Measurements from ENCODE around the gene ZNF837.
"Not testable (repeated sequence)": the region's sequence is repeated elsewhere in the genome, so short reads cannot be mapped to it uniquely, and the experiment has no call there.

The ZNF837 gene

GRCh38 chr19:58380662-58381459 lies at the start of gene ZNF837:
TSS of gene ZNF837 (minus strand) at chr19:58381030. CDS start at chr19:58369332, 11,698 bp downstream.
- H3K4me1 ChIP-seq (ENCODE audit: insufficient read depth, low read length), result peaks cover 4% of the 10 kb centered on the region; the same call in 1 of the 2 replicates
- no peaks in the 10 kb centered on the region for H3K36me3 ChIP-seq (ENCODE audit: insufficient read depth, low read depth, low read length)

GRCh38 chr19:58429745-58430144 lies 48.9 kb upstream of the ZNF837 start:
- Histone ChIP-seq H3K4me3 (ENCODE audit: low read length) (no peak overlapping the region; the same call in 1 of the 2 replicates), H3K9ac (ENCODE audit: low read depth, low read length) (no peak overlapping the region), H3K36me3 (ENCODE audit: insufficient read depth, low read depth, low read length) (peaks cover 22% of the 10 kb centered on the region), H3K9me3 (ENCODE audit: insufficient read depth, low read depth, low read length) (peaks cover 68% of the 10 kb centered on the region), H3K4me1 (ENCODE audit: insufficient read depth, low read length) (no peaks in the 10 kb centered on the region), H3K27ac (ENCODE audit: low read length) (no peak overlapping the region), H3K27me3 (ENCODE audit: insufficient read depth, low read length) (no peaks in the 10 kb centered on the region)

More at GRCh38 chr19:58380662-58381459, at the start of gene ZNF837:
- peak within 1 kb of the TSS; percentile 42 for H3K27ac ChIP-seq (ENCODE audit: low read length)
- peak within 1 kb of the TSS; percentile 84 for H3K4me3 ChIP-seq (ENCODE audit: low read length)
- H3K9me3 ChIP-seq (ENCODE audit: insufficient read depth, low read depth, low read length), result no peaks in the 10 kb centered on the region
- peak within 1 kb of the TSS; percentile 80 for H3K9ac ChIP-seq (ENCODE audit: low read depth, low read length)
- H3K27me3 ChIP-seq (ENCODE audit: insufficient read depth, low read length), result no peaks in the 10 kb centered on the region

- Histone ChIP-seq H3K9ac (ENCODE audit: low read depth, low read length) (no peak overlapping the region), H3K27me3 (ENCODE audit: insufficient read depth, low read length) (no peaks in the 10 kb centered on the region), H3K27ac (ENCODE audit: low read length) (no peak overlapping the region), H3K9me3 (ENCODE audit: insufficient read depth, low read depth, low read length) (peaks cover 56% of the 10 kb centered on the region), H3K4me1 (ENCODE audit: insufficient read depth, low read length) (no peaks in the 10 kb centered on the region), H3K4me3 (ENCODE audit: low read length) (no peak overlapping the region), H3K36me3 (ENCODE audit: insufficient read depth, low read depth, low read length) (peaks cover 10% of the 10 kb centered on the region)
These were observed 47.8 kb upstream of the ZNF837 start for GRCh38 chr19:58428617-58429016.

- H3K4me1 ChIP-seq (ENCODE audit: insufficient read depth, low read length), result no peaks in the 10 kb centered on the region
- H3K4me3 ChIP-seq (ENCODE audit: low read length), result no peak overlapping the region
- no peak overlapping the region for H3K9ac ChIP-seq (ENCODE audit: low read depth, low read length)
- no peaks in the 10 kb centered on the region for H3K27me3 ChIP-seq (ENCODE audit: insufficient read depth, low read length)
- no peaks in the 10 kb centered on the region for H3K9me3 ChIP-seq (ENCODE audit: insufficient read depth, low read depth, low read length)
- peaks cover 15% of the 10 kb centered on the region for H3K36me3 ChIP-seq (ENCODE audit: insufficient read depth, low read depth, low read length)
- H3K27ac ChIP-seq (ENCODE audit: low read length), result no peak overlapping the region
These were observed 36.2 kb upstream of the ZNF837 start for GRCh38 chr19:58417071-58417470.

GRCh38 chr19:58416604-58417003 lies 35.8 kb upstream of the ZNF837 start:
- Histone ChIP-seq H3K27ac (ENCODE audit: low read length) (no peak overlapping the region), H3K4me3 (ENCODE audit: low read length) (no peak overlapping the region), H3K4me1 (ENCODE audit: insufficient read depth, low read length) (no peaks in the 10 kb centered on the region), H3K9ac (ENCODE audit: low read depth, low read length) (no peak overlapping the region), H3K27me3 (ENCODE audit: insufficient read depth, low read length) (no peaks in the 10 kb centered on the region), H3K36me3 (ENCODE audit: insufficient read depth, low read depth, low read length) (peaks cover 15% of the 10 kb centered on the region), H3K9me3 (ENCODE audit: insufficient read depth, low read depth, low read length) (no peaks in the 10 kb centered on the region)

- H3K4me1 ChIP-seq (ENCODE audit: insufficient read depth, low read length), result peaks cover 6% of the 10 kb centered on the region; the same call in 1 of the 2 replicates
- no peak overlapping the region for H3K27ac ChIP-seq (ENCODE audit: low read length)
- H3K4me3 ChIP-seq (ENCODE audit: low read length), result peak overlapping the region; percentile 95
- H3K9me3 ChIP-seq (ENCODE audit: insufficient read depth, low read depth, low read length), result no peaks in the 10 kb centered on the region
- H3K9ac ChIP-seq (ENCODE audit: low read depth, low read length), result peak overlapping the region; percentile 95; the same call in 1 of the 2 replicates
- no peaks in the 10 kb centered on the region for H3K36me3 ChIP-seq (ENCODE audit: insufficient read depth, low read depth, low read length)
- H3K27me3 ChIP-seq (ENCODE audit: insufficient read depth, low read length), result peaks cover 21% of the 10 kb centered on the region
These were observed 28.4 kb upstream of the ZNF837 start for GRCh38 chr19:58409010-58409790.

- peak within 1 kb of the TSS; percentile 95 for H3K9ac ChIP-seq (ENCODE audit: low read depth, low read length)
- no peaks in the 10 kb centered on the region for H3K36me3 ChIP-seq (ENCODE audit: insufficient read depth, low read depth, low read length)
- H3K4me3 ChIP-seq (ENCODE audit: low read length), result peak within 1 kb of the TSS; percentile 95
- peak within 1 kb of the TSS; percentile 49 for H3K27ac ChIP-seq (ENCODE audit: low read length)
- no peaks in the 10 kb centered on the region for H3K9me3 ChIP-seq (ENCODE audit: insufficient read depth, low read depth, low read length)
- peaks cover 21% of the 10 kb centered on the region for H3K27me3 ChIP-seq (ENCODE audit: insufficient read depth, low read length)
- peaks cover 6% of the 10 kb centered on the region; the same call in 1 of the 2 replicates for H3K4me1 ChIP-seq (ENCODE audit: insufficient read depth, low read length)
These were observed 27.6 kb upstream of the ZNF837 start, which contains the start of gene ZNF584 for GRCh38 chr19:58408152-58409009. TSS of gene ZNF584 (plus strand) at chr19:58408649. CDS start at chr19:58409148, 499 bp downstream.

GRCh38 chr19:58407658-58408151 lies 26.9 kb upstream of the ZNF837 start:
- H3K36me3 ChIP-seq (ENCODE audit: insufficient read depth, low read depth, low read length), result no peaks in the 10 kb centered on the region
- peaks cover 6% of the 10 kb centered on the region; the same call in 1 of the 2 replicates for H3K4me1 ChIP-seq (ENCODE audit: insufficient read depth, low read length)
- no peaks in the 10 kb centered on the region for H3K9me3 ChIP-seq (ENCODE audit: insufficient read depth, low read depth, low read length)
- H3K4me3 ChIP-seq (ENCODE audit: low read length), result peak overlapping the region; percentile 95
- peak overlapping the region; percentile 49 for H3K27ac ChIP-seq (ENCODE audit: low read length)
- H3K27me3 ChIP-seq (ENCODE audit: insufficient read depth, low read length), result peaks cover 21% of the 10 kb centered on the region
- H3K9ac ChIP-seq (ENCODE audit: low read depth, low read length), result peak overlapping the region; percentile 95

GRCh38 chr19:58406818-58407657 lies 26.2 kb upstream of the ZNF837 start:
- peaks cover 6% of the 10 kb centered on the region; the same call in 1 of the 2 replicates for H3K4me1 ChIP-seq (ENCODE audit: insufficient read depth, low read length)
- H3K27me3 ChIP-seq (ENCODE audit: insufficient read depth, low read length), result peaks cover 21% of the 10 kb centered on the region
- no peak overlapping the region for H3K27ac ChIP-seq (ENCODE audit: low read length)
- H3K36me3 ChIP-seq (ENCODE audit: insufficient read depth, low read depth, low read length), result no peaks in the 10 kb centered on the region
- peak overlapping the region; percentile 95 for H3K4me3 ChIP-seq (ENCODE audit: low read length)
- H3K9ac ChIP-seq (ENCODE audit: low read depth, low read length), result peak overlapping the region; percentile 95; the same call in 1 of the 2 replicates
- no peaks in the 10 kb centered on the region for H3K9me3 ChIP-seq (ENCODE audit: insufficient read depth, low read depth, low read length)

- H3K4me1 ChIP-seq (ENCODE audit: insufficient read depth, low read length); H3K27ac ChIP-seq (ENCODE audit: low read length); H3K9ac ChIP-seq (ENCODE audit: low read depth, low read length); H3K4me3 ChIP-seq (ENCODE audit: low read length); H3K9me3 ChIP-seq (ENCODE audit: insufficient read depth, low read depth, low read length); H3K36me3 ChIP-seq (ENCODE audit: insufficient read depth, low read depth, low read length): not testable (repeated sequence)
- H3K27me3 ChIP-seq (ENCODE audit: insufficient read depth, low read length), result peaks cover 14% of the 10 kb centered on the region
These were observed 23.2 kb upstream of the ZNF837 start for GRCh38 chr19:58403920-58404478.

Data from iPS-20b (cell line).